Lower leg skin (tissue), 3 donors: ENCODE measurements around the gene AP1B1.

Experiments used
- POLR2A ChIP-seq, 2 donors: fragments of 450-650 bp; IDR thresholded peaks; one replicate each; pipeline ENCODE4 v1.6.1; 2016 to 2017; ENCODE audit warnings: antibody characterized with exemption in 2 of 2, mild to moderate bottlenecking in 1 of 2, moderate library complexity in 1 of 2
- TF ChIP-seq, protein P1 (sequence below), 3 donors: fragments of 450-650 bp; IDR thresholded peaks; one replicate each; pipeline ENCODE4 v1.5.1; 2016; ENCODE audit warnings: antibody characterized with exemption in 3 of 3, mild to moderate bottlenecking in 3 of 3, moderate library complexity in 2 of 3

DNA sequence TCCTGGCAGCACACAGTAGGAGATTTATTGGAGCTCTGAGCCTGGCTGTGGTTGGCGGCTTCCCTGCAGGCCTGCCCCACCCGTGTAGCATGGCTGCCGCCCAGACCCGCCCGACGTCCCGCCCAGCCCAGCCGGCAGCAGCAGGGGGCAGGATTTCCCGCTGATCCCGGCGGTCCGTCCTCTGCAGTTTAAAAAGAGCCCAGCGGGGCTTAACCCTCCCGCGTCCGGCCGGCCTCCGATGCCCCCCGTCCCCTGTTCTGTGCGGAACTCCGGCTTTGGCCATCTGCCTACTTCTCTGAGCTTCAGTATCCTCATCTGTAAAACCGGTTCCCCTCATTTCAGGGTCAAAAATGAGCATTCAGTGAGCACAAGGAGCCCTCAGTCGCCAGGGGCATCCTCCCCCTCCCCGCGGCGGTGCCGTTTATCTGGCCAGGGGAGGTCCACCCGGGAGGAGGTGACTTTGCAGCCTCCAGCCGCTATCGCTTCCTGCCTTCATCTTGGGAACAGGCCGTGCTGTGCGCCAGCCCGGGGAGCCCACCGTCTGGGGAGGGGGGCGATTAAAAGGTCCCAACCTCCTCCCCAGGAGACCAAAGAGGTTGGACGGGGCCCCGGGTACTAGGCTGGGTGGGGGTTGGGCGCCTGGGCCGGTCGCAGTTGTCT, 82.1 kb downstream of the AP1B1 start, which contains the start of gene GAS2L1:
- TF ChIP-seq, protein P1, sequence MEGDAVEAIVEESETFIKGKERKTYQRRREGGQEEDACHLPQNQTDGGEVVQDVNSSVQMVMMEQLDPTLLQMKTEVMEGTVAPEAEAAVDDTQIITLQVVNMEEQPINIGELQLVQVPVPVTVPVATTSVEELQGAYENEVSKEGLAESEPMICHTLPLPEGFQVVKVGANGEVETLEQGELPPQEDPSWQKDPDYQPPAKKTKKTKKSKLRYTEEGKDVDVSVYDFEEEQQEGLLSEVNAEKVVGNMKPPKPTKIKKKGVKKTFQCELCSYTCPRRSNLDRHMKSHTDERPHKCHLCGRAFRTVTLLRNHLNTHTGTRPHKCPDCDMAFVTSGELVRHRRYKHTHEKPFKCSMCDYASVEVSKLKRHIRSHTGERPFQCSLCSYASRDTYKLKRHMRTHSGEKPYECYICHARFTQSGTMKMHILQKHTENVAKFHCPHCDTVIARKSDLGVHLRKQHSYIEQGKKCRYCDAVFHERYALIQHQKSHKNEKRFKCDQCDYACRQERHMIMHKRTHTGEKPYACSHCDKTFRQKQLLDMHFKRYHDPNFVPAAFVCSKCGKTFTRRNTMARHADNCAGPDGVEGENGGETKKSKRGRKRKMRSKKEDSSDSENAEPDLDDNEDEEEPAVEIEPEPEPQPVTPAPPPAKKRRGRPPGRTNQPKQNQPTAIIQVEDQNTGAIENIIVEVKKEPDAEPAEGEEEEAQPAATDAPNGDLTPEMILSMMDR (IDR thresholded peaks at IDR 0.05): no peak
- no peak for TF ChIP-seq POLR2A (IDR thresholded peaks at IDR 0.05)
